ENCODE results near the gene SORL1. TPM values are rescaled to one million over a fixed set of nuclear protein-coding genes. Genes with fewer than 3 reads are reported as not detected.

The SORL1 gene
- total RNA-seq, 2 donors from 2014 or later, result 130 to 132 TPM

DNA sequence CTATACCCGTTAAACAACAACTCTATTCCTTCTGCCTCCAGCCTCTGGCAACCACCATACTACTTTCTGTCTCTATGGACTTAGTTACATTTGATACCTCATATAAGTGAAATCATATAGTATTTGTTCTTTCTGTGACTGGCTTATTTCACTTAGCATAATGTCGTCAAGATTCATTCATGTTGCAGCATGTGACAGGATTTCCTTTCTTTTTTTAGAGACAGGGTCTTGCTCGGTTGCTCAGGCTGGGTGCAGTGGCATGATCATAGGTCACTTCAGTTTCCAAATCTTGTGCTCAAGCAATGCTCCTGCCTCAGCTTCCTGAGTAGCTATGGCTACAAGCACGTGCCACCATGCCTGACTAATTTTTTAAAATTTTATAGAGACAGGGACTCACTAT, 29.4 kb upstream of the SORL1 start:
- ATAC-seq, result no peak
- DNase-seq, result no peak

DNA sequence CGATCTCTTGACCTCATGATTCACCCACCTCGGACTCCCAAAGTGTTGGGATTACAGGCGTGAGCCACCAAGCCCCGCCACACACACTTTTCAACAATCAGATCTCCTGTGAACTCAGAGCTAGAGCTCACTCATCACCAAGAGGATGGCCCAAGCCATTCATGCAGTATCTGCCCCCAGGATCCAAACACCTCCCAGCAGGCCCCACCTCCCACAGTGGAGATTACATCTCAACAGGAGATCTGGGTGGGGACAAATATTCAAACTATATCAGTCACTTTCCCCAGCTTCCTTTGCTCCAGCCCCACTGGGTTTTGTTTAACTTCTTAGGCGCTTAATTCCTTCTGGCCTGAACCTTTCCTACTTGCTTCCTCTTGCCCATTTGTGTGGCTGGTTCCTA, 26.3 kb upstream of the SORL1 start:
- intact Hi-C loops (cut with DNase I, micrococcal nuclease), result no loop called here
- no peak for ATAC-seq
- DNase-seq, result no peak

More for the DNA sequence above, 29.4 kb upstream of the SORL1 start:
- intact Hi-C loops (cut with DNase I, micrococcal nuclease), result no loop called here

- peak; percentile 37 to 72 for DNase-seq
- peak; percentile 97 for ATAC-seq
- intact Hi-C loops (cut with DNase I, micrococcal nuclease), result no loop called here
Measured at GRCh38 chr11:121426476-121427399, 25.4 kb upstream of the SORL1 start.

- DNase-seq (no peak), ATAC-seq (no peak)
- intact Hi-C loops (cut with DNase I, micrococcal nuclease), result no loop called here
Measured at GRCh38 chr11:121427400-121427744, 24.7 kb upstream of the SORL1 start.

- ATAC-seq, result no peak
- no peak for DNase-seq
- intact Hi-C loops (cut with DNase I, micrococcal nuclease), result no loop called here
Measured at GRCh38 chr11:121429556-121429955, 22.6 kb upstream of the SORL1 start.

- intact Hi-C loops (cut with DNase I, micrococcal nuclease), result no loop called here
- DNase-seq (no peak), ATAC-seq (no peak)
Measured at GRCh38 chr11:121431820-121432526, 20.1 kb upstream of the SORL1 start.

GRCh38 chr11:121435132-121435531, 17.0 kb upstream of the SORL1 start:
- intact Hi-C loops (cut with DNase I, micrococcal nuclease), result no loop called here
- DNase-seq (no peak), ATAC-seq (no peak)

DNA sequence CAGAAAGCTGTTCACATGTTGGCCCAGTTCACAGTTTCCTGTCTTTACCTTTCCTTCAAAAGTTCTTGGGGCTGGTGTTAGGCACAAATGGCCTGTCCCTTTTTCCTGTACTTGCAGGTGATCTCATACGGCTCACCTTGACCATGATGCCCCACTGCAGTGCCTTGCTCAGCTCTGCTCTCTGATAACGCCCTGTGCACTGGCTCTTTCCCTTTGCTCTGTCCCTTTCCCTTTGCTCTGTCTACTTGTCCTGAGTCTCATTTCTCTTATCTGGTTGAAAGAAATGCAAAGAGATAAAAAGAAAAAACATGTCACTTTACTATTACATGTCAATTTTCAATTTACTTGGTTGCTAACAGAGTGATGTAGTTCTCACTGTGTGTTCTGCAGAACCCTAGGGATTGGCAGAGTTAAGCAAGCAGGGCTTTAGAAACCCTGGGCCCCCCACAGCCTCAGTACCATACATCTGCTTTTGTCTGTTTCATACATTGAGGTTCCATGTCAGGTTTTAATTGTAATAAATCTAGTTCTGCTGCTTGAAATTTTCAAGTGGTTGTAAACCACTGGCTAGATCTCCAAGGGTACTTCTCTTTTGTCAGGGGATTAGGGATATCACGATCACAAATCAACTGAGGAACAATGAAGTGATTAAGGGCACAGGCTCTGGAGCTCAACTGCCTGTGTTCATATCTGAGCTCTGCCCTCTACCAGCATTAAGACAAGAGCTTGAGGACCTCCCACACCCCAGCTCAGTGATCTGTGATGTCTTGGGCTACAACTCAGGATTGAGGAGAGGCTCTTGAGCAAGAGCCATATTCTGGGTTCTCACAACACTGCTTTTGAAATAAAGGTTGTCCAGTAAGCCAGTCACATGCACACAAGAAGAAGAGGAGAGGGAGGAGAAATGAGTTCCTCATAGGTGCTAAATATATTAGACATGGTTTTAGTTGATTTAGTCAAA, 16.3 kb upstream of the SORL1 start:
- DNase-seq, result no peak
- intact Hi-C loops (cut with DNase I, micrococcal nuclease), result no loop called here

GRCh38 chr11:121437018-121437685, 15.0 kb upstream of the SORL1 start:
- no peak for ATAC-seq
- intact Hi-C loops (cut with DNase I, micrococcal nuclease), result no loop called here
- DNase-seq, result no peak

More for the DNA sequence above, 16.3 kb upstream of the SORL1 start:
- ATAC-seq, result no peak

DNA sequence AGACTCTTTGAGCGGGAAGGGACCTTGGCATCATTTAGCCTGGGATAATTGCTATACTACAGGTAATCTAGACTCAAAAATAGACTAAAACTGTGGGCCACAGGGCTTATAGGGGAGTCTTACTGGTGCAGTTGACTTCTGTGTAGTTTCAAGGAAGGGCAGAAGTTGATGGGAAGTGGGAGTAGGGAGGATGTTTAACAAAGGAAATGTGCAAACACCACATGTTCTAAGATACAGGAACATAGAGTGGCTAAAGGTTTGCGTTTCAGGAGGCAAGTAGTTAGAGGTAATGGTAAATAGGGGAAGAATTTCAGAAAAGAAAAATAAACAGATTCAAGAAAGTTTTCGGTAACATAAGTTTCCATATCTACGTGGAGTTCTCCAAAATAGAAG, 14.4 kb upstream of the SORL1 start:
- no peak for DNase-seq
- no peak for ATAC-seq
- intact Hi-C loops (cut with DNase I, micrococcal nuclease), result no loop called here

DNA sequence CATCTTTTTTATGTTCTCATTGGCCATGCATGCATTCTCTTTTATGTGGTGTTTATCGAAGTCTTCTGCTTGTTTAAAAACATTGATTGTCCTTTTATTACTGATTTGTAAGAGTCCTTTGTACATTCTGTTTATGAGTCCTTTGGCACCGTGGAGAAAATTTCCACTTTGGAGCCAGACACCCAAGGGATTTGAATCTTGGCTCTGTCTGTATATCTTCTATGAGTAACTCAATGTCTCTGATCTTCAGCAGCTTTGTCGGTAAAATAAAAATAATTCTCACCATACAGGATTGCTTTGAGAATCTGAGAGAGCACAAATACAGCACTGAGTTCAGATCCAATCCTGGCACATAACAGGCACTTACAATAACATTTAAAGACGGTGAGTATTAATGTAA, 12.8 kb upstream of the SORL1 start:
- no peak for DNase-seq
- intact Hi-C loops (cut with DNase I, micrococcal nuclease), result no loop called here
- ATAC-seq, result no peak

DNA sequence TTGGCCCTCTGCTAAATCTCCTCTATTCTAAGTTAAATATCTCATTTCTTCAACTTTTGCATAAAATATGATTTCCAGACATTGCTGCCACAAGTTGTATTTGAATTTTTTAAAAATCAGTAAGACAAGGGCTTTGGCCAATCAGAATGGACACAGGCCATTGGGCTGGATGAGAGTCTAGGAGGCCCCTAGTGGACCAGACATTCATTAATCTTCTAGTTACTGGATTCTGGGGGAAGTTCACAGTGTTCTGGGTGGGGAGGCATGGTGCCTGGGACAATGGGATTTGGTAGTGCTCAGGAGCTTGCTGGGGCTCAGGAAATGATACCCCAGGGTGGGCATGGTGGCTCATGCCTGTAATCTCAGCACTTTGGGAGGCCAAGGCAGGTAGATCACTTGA, 12.4 kb upstream of the SORL1 start:
- intact Hi-C loops (cut with DNase I, micrococcal nuclease), result no loop called here
- no peak for ATAC-seq

DNA sequence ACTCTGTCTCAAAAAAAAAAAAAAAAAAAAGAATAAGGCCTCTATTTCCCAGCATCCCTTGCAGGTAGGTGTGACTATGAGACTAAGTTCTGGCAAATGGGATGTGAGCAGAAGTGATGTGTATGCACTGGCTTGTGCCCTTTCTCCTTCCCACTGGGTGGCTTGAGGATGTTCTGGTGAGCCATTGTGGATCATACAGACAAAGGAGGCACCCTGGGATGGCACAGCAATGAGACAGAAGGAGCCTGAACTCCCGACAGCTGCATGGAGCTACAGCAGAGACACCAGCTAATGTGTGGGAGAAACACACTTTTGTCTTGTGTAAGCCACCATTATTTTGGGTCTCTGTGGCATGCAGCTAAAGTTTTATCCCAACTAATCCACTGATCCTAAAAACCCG, 10.6 kb upstream of the SORL1 start:
- intact Hi-C loops (cut with DNase I, micrococcal nuclease), result no loop called here
- ATAC-seq, result no peak

More for the DNA sequence above, 12.4 kb upstream of the SORL1 start:
- no peak for DNase-seq

GRCh38 chr11:121443688-121444275, 8.3 kb upstream of the SORL1 start:
- intact Hi-C loops (cut with DNase I, micrococcal nuclease), result no loop called here
- no peak for DNase-seq
- ATAC-seq, result no peak

More for the DNA sequence above, 10.6 kb upstream of the SORL1 start:
- no peak for DNase-seq

DNA sequence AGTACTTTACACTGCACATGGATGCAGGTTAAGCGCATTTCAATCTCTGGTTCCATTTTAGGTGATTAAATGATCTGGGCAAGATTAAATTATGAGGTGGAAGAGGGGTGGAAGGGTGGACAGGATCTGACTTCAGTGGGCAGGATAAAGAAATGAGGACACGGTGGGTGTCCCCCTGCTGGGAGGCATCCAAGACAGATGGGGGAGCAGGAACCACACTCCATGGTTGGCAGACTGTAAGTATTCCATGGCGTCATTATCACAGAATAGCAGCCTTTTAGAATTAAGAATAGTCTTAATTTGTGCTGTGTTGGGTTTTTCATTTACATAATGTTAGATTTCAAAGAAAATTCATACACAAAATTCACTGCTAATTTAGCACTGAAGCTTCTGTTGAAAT, 7.6 kb upstream of the SORL1 start:
- no peak for ATAC-seq
- intact Hi-C loops (cut with DNase I, micrococcal nuclease), result no loop called here
- no peak for DNase-seq

DNA sequence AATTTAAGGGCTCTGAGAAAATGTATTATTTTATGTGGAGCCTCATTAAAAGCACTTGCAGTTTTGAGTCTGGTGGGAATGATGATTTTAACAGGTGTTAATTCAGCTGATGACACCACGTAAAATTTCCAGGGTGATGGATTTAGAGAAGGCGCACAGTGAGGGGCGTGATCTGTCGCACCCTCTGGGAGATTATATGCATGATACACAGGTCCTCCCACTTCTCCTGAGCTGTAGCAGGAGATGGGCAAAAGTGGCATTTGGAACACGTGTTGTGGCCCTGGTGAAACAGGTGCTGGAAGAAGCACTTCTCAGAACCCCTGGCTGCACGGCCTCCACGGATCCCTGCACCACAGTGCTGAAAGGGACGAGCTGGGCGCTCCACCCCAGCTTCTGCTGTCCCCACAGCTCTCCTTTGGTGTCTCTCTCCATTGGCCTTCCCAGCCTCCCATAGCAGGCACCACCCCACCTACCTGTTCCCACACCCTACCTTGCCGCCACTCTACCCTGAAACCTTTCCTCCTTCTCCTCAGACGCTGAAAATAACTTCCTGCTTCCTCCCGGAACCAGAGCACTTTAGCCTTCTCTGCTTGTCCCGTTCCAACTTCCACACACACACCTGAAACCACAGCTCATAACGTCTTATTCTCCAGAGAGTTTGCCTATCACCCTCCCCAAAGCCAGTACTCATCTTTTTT, 6.9 kb upstream of the SORL1 start:
- DNase-seq (peak; percentile 39 to 53), ATAC-seq (peak; percentile 95)
- intact Hi-C loops (cut with DNase I, micrococcal nuclease), result no loop called here

- DNase-seq (no peak), ATAC-seq (no peak)
- intact Hi-C loops (cut with DNase I, micrococcal nuclease), result no loop called here
Measured at GRCh38 chr11:121446752-121447156, 5.4 kb upstream of the SORL1 start.

- intact Hi-C loops (cut with DNase I, micrococcal nuclease), result no loop called here
- DNase-seq (no peak), ATAC-seq (no peak)
Measured at GRCh38 chr11:121448011-121448410, 4.1 kb upstream of the SORL1 start.

All from left colon (tissue), 2 donors.